KG1 (cell line): ENCODE data around the gene DPH3.

Experiments used
- DNase-seq: peaks from one replicate; lab custom pipeline; 2025; lab: John Stamatoyannopoulos, UW

DPH3 gene

GRCh38 chr3:16233806-16234205, 30.9 kb downstream of the DPH3 start:
- no peak for DNase-seq

GRCh38 chr3:16231983-16232382, 32.8 kb downstream of the DPH3 start:
- no peak for DNase-seq

GRCh38 chr3:16229681-16230080, 35.1 kb downstream of the DPH3 start:
- DNase-seq, result no peak

GRCh38 chr3:16227566-16227965, 37.2 kb downstream of the DPH3 start:
- no peak for DNase-seq

GRCh38 chr3:16224325-16224724, 40.4 kb downstream of the DPH3 start:
- DNase-seq, result no peak

GRCh38 chr3:16222547-16222946, 42.2 kb downstream of the DPH3 start:
- DNase-seq, result no peak

- no peak for DNase-seq
Measured at GRCh38 chr3:16221990-16222389, 42.8 kb downstream of the DPH3 start.

GRCh38 chr3:16219777-16220176, 45.0 kb downstream of the DPH3 start:
- DNase-seq, result no peak

GRCh38 chr3:16216373-16216935, 48.3 kb downstream of the DPH3 start:
- no peak for DNase-seq

GRCh38 chr3:16214366-16214765, 50.4 kb downstream of the DPH3 start:
- no peak for DNase-seq

- no peak for DNase-seq
Measured at GRCh38 chr3:16211176-16211904, 53.4 kb downstream of the DPH3 start.
